OCI-M2 (cell line): ENCODE data around the gene KRTAP5-7.
"Not testable (repeated sequence)": the region's sequence is repeated elsewhere in the genome, so short reads cannot be mapped to it uniquely, and the experiment has no call there.

Experiments
- DNase-seq: peaks from one replicate; lab custom pipeline; 2025; ENCODE audit not compliant: unreplicated experiment; lab: John Stamatoyannopoulos, UW

The KRTAP5-7 gene

DNA sequence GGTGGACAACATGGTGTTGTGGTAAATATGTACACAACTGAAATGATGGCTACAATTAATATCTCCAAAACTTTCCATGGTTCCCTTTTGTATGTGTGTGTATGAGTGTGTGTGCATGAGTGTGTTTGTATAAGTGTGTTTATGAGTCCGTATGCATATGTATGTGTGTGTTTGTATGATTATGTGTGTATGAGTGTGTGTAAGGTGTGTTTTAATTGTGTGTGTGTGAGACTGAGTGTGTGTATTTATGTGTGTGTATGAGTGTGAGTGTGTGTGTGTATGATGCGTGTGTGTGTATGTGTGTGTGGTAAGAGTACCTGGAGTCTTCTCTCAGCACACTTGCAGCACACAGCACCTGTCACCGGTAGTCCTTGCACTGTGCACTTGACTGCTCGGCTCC is 29.0 kb downstream of the KRTAP5-7 start:
- no peak for DNase-seq

GRCh38 chr11:71557257-71557656 is 30.2 kb downstream of the KRTAP5-7 start:
- DNase-seq = no peak

GRCh38 chr11:71558996-71559395 is 31.9 kb downstream of the KRTAP5-7 start:
- no peak for DNase-seq

GRCh38 chr11:71562120-71562519 is 35.1 kb downstream of the KRTAP5-7 start:
- DNase-seq = no peak

GRCh38 chr11:71563406-71563805 is 36.3 kb downstream of the KRTAP5-7 start:
- no peak for DNase-seq

DNA sequence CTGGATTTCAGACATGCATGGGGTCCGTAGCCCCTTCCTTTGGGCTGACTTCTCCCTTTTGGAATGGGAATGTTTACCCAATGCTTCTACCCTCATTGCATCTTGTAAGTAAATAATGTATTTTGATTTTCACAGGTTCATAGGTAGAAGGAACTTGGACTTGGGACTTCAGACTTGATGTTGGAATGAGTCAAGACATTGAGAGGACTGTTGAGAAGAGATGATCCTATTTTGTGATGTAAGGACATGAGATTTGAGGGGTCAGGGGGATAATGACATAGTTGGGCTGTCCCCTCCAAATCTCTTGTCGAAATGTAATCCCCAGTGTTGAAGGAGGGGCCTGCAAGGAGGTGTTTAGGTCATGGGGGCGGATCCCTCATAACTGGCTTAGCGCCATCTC is 37.4 kb downstream of the KRTAP5-7 start:
- no peak for DNase-seq

DNA sequence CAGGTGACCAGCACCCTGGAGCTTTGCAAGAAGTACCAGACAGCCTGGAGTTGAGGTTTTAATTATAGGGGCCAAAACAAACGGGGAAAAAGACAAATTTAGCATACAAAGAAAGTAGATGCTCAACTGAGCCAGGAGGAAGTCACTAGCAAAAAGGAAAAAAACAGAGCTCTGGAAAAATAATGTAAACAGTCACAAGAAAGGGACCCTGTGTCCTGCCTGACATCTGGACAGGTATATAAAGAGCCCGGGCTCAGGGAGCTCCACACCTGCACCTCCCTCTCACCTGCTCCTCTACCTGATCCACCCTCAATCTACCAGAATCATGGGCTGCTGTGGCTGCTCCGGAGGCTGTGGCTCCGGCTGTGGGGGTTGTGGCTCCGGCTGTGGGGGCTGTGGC is 38.2 kb downstream of the KRTAP5-7 start, which contains the start of gene KRTAP5-10:
Gene KRTAP5-10, plus strand, starts transcription at position 301 of the 400 bp plus-strand sequence. Its CDS starts 25 bp downstream, at position 326.
- DNase-seq = no peak

- DNase-seq = no peak
Observed at GRCh38 chr11:71566081-71566620, 39.1 kb downstream of the KRTAP5-7 start.

DNA sequence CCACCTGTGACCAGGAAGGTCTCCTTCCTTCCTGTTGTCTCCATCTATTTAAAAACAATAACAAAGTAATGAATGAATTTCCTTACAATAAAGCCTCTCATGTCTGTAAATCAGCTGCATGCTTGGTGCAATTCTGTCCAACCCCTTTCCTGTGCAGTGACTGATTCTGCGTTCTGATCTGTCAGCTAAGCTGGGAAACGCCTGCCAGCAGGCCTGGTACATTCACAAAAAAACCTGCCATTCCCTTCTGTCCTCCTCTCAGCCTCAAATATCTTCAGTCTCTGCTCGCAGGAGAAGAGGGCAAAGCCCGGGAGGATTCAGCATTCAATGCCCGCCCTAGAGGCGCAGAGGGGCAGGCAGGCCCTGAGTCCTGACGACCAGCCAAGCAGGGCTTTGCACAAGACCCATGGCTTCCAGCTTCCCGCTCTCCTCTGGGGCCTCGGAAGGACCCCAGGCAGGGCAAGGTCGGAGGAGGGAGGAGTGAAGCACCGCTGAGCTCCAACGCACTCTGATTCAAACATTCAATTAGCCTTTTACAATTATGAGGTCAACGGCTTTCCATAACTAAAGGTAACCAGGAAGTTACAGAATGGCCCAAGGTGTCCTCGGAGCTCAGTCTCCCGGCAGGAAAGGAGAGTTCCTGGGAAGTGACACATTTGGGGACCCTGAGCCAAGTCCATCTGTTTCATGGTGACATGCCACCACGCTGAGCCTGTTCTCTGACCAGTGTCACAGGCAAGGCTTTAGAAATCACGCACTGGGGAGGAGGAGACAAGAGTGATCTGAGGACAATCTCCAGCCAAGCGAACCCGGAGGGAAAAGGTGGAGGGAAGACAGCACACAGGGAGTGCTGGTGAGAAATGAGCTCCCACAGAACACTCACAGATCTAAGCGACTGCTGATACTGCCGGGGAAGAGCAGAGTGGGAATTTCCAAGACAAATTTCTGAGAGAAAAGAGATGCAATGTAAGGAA is 39.8 kb downstream of the KRTAP5-7 start:
- not testable (repeated sequence) for DNase-seq

GRCh38 chr11:71567633-71568032 is 40.6 kb downstream of the KRTAP5-7 start:
- not testable (repeated sequence) for DNase-seq

DNA sequence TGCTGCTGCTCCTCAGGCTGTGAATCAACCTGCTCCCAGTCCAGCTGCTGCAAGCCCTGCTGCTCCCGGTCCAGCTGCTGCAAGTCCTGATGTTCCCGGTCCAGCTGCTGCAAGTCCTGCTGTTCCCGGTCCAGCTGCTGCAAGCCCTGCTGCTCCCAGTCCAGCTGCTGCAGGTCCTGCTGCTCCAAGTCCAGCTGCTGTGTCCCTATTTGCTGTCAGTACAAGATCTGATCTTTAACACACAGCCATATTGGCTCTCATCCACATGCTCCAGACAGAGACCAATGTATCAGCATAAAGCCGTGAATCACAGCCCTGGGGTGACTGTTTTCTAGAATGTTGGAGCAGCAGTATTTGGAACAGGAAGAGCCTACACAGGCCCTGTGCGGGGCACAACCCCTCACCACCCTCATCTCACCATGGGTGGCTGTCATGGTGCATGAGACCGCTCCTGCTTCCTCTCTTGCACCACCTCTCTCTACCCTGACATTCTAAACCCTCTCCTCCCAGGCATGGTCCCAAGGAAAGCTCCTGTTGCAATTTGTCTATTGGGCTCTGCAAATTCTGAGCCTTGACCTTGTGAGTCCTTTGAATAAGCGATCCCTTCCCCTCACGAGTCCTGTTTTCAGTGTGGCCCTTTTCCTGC is 41.8 kb downstream of the KRTAP5-7 start:
- DNase-seq = no peak

GRCh38 chr11:71571101-71571850 is 44.2 kb downstream of the KRTAP5-7 start:
- not testable (repeated sequence) for DNase-seq

DNA sequence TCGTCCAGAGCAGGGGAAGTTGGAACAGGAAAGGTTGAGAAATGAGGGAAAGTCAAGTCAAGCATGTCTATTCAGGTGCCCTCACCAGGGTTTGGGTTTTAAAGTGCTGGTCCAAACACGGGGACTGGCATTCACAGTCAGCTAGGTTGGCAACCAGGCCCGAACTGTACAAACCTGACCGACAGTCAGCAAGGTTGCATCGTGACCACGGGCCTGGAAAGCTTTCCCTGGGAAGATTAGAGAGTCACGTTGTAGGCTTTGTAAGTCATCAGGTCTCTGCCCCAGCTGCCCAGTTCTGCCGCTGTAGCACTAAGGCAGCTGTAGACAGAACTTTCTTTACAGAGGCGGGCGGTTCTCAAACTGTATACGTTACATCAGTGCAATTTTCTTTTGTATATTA is 45.7 kb downstream of the KRTAP5-7 start:
- no peak for DNase-seq

GRCh38 chr11:71574418-71574817 is 47.4 kb downstream of the KRTAP5-7 start:
- no peak for DNase-seq

- no peak for DNase-seq
Observed at GRCh38 chr11:71575723-71576424, 48.8 kb downstream of the KRTAP5-7 start.

DNA sequence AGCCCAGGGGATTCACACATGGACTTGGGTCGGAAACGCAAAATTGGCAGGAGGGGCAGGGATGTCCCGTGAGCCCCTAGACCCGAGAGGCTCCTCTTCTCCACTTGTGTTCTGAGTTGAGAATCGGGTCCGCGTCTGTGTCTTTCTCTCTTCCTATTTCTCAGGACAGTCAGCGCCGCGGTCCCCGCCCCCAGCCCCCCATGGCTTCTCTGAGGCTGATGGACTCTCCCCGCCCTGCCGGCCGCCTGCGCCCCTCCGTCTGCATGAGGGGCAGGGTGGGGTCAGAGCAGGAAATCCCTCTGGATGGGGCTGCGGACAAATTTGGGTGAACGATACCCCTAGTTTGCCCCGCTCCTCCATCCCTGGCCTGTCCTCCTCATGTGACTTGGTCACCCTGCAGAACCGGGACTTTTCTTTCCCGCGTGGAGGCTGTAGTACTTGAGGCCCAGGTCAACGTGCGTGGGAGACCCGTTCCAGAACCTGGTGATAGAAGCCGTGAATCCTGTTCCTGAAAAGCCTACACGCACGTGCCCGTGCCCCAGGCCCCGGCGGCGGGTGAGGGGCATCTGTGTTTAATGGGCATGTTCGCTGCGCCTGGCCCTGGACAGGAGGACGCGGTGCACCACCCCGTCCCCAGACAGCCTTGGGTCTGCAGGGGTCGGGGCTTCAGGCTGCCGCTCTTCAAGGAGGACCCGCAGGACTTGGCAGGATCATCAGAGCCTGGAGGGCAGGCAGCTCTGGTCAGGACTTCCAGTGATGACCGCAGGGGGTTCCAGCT is 49.8 kb downstream of the KRTAP5-7 start:
- DNase-seq = not testable (repeated sequence)

DNA sequence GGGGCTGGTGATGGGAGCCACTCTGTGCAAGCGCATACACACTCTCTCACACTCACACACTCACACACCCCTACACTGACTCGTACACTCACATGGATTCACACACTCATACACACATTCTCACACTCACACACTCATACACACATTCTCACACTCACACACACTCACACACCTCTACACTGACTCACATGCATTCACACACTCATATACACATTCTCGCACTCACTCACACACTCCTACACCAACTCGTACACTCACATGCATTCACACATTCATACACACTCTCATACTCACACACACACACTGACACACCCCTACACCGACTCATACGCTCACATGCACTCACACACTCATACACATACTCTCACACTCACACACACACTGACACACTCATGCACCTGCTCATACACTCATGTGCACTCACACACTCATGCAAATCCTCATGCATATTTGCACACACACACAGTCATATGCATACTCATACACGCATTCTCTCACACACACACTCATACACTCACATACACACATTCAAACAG is 50.5 kb downstream of the KRTAP5-7 start:
- no peak for DNase-seq
